Activated naive CD4-positive, alpha-beta T cell treated with anti-CD3 and anti-CD28 coated beads for 36 hours (primary cell): ENCODE data around the gene DTWD2. TPM values are rescaled to one million over a fixed set of nuclear protein-coding genes. Genes with fewer than 3 reads are reported as not detected.
"Not testable (repeated sequence)": the region's sequence is repeated elsewhere in the genome, so short reads cannot be mapped to it uniquely, and the experiment has no call there.

ENCODE experiments used
- CTCF ChIA-PET: fragments of 350-600 bp; sonication (Branson Sonifier 250); formaldehyde crosslinking; loops from one replicate; lab custom pipeline; 2021; ENCODE audit warnings: antibody characterized with exemption; lab: Charles Lee
- DNase-seq: peaks from one replicate; pipeline ENCODE4 v3.0.0-alpha.2; 2020
- H3K27ac Mint-ChIP-seq: one replicate; pipeline ENCODE4 v1.8.0; 2021; ENCODE audit warnings: mild to moderate bottlenecking, mixed read lengths
- H3K27me3 Mint-ChIP-seq: one replicate; pipeline ENCODE4 v1.8.0; 2021; ENCODE audit warnings: low read depth, mixed read lengths
- H3K36me3 Mint-ChIP-seq: one replicate; pipeline ENCODE4 v1.8.0; 2021; ENCODE audit warnings: low read depth, mixed read lengths
- H3K4me1 Mint-ChIP-seq: one replicate; pipeline ENCODE4 v1.8.0; 2021; ENCODE audit warnings: low read depth, mixed read lengths
- H3K4me3 Mint-ChIP-seq: one replicate; pipeline ENCODE4 v1.8.0; 2021; ENCODE audit warnings: mild to moderate bottlenecking, moderate library complexity, mixed read lengths
- H3K9me3 Mint-ChIP-seq: one replicate; pipeline ENCODE4 v1.8.0; 2021; ENCODE audit warnings: mixed read lengths
- intact Hi-C: fragments of 100-400 bp; cut with micrococcal nuclease; formaldehyde crosslinking; loops from one replicate; pipeline ENCODE4 v1.15.1; 2023
- total RNA-seq, 2 experiments: library from RNA; stranded (reverse); gene quantifications; one replicate each; pipeline ENCODE4 v1.2.3, GENCODE V29; 2021

Gene DTWD2
- total RNA-seq, 2 experiments from 2014 or later = 4.0 to 5.5 TPM

DNA sequence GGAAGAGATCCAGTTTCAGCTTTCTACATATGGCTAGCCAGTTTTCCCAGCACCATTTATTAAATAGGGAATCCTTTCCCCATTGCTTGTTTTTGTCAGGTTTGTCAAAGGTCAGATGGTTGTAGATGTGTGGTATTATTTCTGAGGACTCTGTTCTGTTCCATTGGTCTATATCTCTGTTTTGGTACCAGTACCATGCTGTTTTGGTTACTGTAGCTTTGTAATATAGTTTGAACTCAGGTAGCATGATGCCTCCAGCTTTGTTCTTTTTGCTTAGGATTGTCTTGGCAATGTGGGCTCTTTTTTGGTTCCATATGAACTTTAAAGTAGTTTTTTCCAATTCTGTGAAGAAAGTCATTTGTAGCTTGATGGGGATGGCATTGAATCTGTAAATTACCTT lies 4.8 kb upstream of the DTWD2 start:
- H3K27ac Mint-ChIP-seq, H3K4me1 Mint-ChIP-seq, H3K4me3 Mint-ChIP-seq: not testable (repeated sequence)

DNA sequence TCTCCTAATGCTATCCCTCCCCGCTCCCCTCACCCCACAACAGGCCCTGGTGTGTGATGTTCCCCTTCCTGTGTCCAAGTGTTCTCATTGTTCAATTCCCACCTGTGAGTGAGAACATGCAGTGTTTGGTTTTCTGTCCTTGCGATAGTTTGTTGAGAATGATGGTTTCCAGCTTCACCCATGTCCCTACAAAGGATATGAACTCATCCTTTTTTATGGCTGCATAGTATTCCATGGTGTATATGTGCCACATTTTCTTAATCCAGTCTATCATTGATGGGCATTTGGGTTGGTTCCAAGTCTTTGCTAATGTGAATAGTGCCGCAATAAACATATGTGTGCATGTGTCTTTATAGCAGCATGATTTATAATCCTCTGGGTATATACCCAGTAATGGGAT lies 3.7 kb upstream of the DTWD2 start:
- H3K36me3 Mint-ChIP-seq, H3K27me3 Mint-ChIP-seq, H3K4me3 Mint-ChIP-seq, H3K27ac Mint-ChIP-seq, intact Hi-C loops, H3K4me1 Mint-ChIP-seq, DNase-seq: not testable (repeated sequence)
- CTCF ChIA-PET = interaction anchor here (0.7 kb wide), 1 partner anchor 433 kb away, joined by 3 read pairs; no protein-coding TSS in a partner anchor
- peaks cover 24% of the 10 kb centered on the region for H3K9me3 Mint-ChIP-seq

More for the DNA sequence above, 4.8 kb upstream of the DTWD2 start:
- intact Hi-C loops, H3K36me3 Mint-ChIP-seq, CTCF ChIA-PET, H3K27me3 Mint-ChIP-seq, DNase-seq: not testable (repeated sequence)
- H3K9me3 Mint-ChIP-seq = peaks cover 28% of the 10 kb centered on the region

DNA sequence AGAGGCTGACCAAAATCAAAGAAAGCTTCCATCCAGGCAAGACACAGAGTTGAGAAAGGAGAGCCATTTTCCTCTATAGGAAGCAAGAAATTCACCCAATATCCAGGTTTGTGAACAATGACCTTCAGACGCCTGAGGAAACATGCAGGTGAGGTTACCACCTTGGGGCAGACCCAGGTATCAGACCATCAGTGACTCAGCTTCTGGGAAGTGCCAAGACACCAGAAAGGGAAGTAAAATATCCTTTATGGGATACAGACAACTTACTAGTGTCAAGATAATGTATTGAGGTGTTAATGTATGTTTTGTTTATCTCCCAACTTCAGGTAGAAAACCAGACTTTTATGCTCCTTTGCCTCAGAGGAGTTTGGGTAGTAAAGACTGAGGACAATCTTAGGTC lies 2.2 kb upstream of the DTWD2 start:
- H3K9me3 Mint-ChIP-seq = peaks cover 13% of the 10 kb centered on the region
- no peaks in the 10 kb centered on the region for H3K36me3 Mint-ChIP-seq
- intact Hi-C loops = no loop called here
- DNase-seq = no peak
- CTCF ChIA-PET = interaction anchor here (4.1 kb wide), 1 partner anchor 420 kb away, joined by 83 read pairs; no protein-coding TSS in a partner anchor
- no peak overlapping the region for H3K4me3 Mint-ChIP-seq
- H3K27me3 Mint-ChIP-seq = peaks cover 2% of the 10 kb centered on the region
- peaks cover 17% of the 10 kb centered on the region for H3K4me1 Mint-ChIP-seq
- no peak overlapping the region for H3K27ac Mint-ChIP-seq

DNA sequence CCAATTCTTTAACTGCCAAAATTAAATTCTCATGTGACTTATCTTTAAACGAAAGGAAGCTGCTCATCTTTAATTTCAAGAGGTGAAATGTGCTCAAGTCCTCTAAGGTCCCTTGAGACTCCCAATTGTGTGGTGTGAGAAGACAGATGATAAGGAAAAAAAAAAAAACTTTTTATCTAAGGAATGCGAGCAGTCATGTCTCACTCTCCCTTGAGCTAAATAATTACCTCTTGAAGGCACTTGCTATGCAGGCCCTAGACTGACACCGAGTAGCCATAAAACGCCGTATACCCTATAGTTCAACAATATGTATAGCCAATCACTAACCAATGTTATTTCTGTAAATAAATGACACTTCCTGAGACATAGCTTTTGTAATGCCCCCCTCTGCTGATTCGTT lies 1.5 kb upstream of the DTWD2 start:
- DNase-seq = no peak
- H3K4me3 Mint-ChIP-seq = no peak overlapping the region
- H3K36me3 Mint-ChIP-seq = no peaks in the 10 kb centered on the region
- CTCF ChIA-PET = interaction anchor here (0.7 to 4.1 kb wide), 4 partner anchors 34 to 445 kb away, joined by 3 to 83 read pairs (median 12); no protein-coding TSS in a partner anchor
- no peak overlapping the region for H3K27ac Mint-ChIP-seq
- H3K4me1 Mint-ChIP-seq = peaks cover 17% of the 10 kb centered on the region
- H3K9me3 Mint-ChIP-seq = peaks cover 6% of the 10 kb centered on the region
- intact Hi-C loops = loop anchor here (2.0 to 5.0 kb wide), 2 partner anchors 367 to 1469 kb away; partner anchors contain the start of gene TNFAIP8
- H3K27me3 Mint-ChIP-seq = no peaks in the 10 kb centered on the region

DNA sequence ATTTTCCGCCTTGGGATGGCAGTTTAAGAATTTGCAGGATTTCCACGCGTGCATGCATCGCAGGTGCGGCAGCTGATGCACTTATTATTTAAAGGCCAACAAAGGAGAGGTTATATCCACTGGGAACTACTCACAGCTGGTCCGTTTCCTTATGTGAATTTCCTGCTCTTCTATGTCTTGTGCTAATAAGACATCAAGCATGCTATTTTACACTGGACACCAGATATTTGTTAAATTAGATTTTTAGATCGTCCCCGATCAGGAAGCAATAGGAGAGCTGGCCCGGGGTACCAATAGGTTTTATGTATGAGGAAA lies 476 bp upstream of the DTWD2 start:
- Mint-ChIP-seq H3K27me3 (no peaks in the 10 kb centered on the region), H3K4me3 (peak overlapping the region; percentile 76), H3K9me3 (peaks cover 6% of the 10 kb centered on the region), H3K4me1 (peaks cover 19% of the 10 kb centered on the region), H3K27ac (peak overlapping the region; percentile 63), H3K36me3 (no peaks in the 10 kb centered on the region)
- CTCF ChIA-PET = interaction anchor here (0.6 to 4.1 kb wide), 26 partner anchors 8 to 465 kb away, joined by 3 to 83 read pairs (median 4); partner anchors contain the start of genes DMXL1 and HSD17B4
- intact Hi-C loops = loop anchor here (1.0 to 5.0 kb wide), 14 partner anchors 33 to 1470 kb away; partner anchors contain the start of genes HSD17B4 and TNFAIP8
- DNase-seq = no peak

DNA sequence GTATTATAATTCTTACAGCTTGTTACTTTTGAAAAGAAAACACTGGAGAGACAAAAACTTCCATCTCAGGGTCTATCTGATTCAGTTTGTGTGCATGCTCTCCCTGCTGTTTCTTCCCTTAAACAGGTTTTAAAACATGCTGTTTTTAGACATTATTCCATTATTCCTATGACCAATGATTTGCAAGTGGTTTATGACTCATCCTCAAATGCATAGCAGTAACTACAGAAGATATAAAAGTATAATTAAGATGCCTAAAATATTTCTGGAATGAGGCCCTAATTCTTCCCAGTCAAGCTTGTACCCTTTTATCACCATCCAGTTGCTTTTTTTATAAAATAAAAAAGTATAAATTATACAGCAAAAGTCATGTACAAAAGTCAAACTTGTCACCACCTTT lies 3.7 kb downstream of the DTWD2 start:
- H3K36me3 Mint-ChIP-seq = peaks cover 5% of the 10 kb centered on the region
- H3K9me3 Mint-ChIP-seq = no peaks in the 10 kb centered on the region
- H3K27ac Mint-ChIP-seq = no peak overlapping the region
- H3K4me1 Mint-ChIP-seq = peaks cover 22% of the 10 kb centered on the region
- no peak for DNase-seq
- CTCF ChIA-PET = interaction anchor here (1.6 kb wide), 1 partner anchor 283 kb away, joined by 3 read pairs; no protein-coding TSS in a partner anchor
- H3K27me3 Mint-ChIP-seq = no peaks in the 10 kb centered on the region
- intact Hi-C loops = loop anchor here (5.0 kb wide), 1 partner anchor 373 kb away; the partner anchor contains the start of gene TNFAIP8
- H3K4me3 Mint-ChIP-seq = no peak overlapping the region

DNA sequence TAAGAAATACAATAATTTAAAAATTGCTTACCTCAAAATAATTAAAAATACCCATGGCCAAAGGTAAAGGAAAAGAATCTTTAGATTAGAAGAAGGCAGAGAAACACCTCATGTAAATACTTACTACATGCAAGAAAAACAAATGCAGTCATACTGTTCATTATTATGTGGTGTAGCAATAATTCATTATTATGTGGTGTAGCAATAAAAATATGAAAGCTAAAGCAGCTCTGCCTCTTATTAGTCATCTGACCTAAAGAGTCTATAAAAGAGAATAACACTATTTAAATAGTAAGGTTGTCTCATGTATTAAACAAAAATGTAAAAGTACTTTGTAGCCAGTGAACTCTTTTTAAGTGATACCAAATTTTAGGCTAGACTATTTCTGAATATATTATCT lies 6.6 kb downstream of the DTWD2 start:
- Mint-ChIP-seq H3K27me3 (no peaks in the 10 kb centered on the region), H3K9me3 (no peaks in the 10 kb centered on the region), H3K4me3 (no peak overlapping the region), H3K27ac (no peak overlapping the region), H3K36me3 (peaks cover 13% of the 10 kb centered on the region), H3K4me1 (peaks cover 11% of the 10 kb centered on the region)
- CTCF ChIA-PET = no interaction called here
- DNase-seq = no peak
- intact Hi-C loops = no loop called here

DNA sequence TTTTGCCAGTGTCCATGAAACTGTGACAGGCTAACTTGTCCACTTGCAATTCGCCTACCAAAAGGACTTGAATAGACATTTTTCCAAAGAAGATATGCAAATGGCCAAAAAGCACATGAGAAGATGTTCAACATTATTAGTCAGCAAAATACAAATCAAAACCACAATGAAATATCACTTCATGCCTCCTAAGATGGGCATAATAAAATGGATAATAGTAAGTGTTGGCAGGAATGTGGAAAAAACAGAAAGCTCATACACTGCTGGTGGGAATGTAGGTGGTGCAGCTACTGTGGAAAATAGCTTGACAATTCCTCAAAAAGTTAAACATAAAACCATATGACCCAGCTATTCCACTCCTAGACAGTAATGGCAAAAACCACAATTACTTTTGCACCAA lies 7.9 kb downstream of the DTWD2 start:
- no peak overlapping the region for H3K27ac Mint-ChIP-seq
- intact Hi-C loops = no loop called here
- H3K9me3 Mint-ChIP-seq = peaks cover 8% of the 10 kb centered on the region
- no peaks in the 10 kb centered on the region for H3K27me3 Mint-ChIP-seq
- H3K4me1 Mint-ChIP-seq = peaks cover 5% of the 10 kb centered on the region
- no peak overlapping the region for H3K4me3 Mint-ChIP-seq
- peaks cover 21% of the 10 kb centered on the region for H3K36me3 Mint-ChIP-seq
- no peak for DNase-seq
- CTCF ChIA-PET = no interaction called here

DNA sequence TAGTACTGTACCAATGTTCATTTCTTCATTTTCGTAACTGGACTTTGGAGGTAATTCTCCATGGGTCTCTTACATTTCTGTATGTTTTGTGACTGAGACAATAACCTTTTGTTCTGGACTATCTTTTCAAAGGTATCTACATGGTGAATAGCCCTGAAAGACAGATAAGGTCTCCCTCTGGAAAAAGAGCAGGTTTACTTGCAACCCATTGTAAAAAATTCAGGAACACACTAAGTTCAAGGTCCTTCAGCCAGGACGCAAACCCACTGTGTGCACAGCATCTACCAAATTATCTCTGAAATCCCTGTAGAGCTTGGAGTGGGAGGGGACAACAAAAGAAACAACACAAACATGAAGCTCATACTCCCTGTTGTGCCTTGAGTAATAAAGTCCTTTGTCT lies 8.3 kb downstream of the DTWD2 start:
- Mint-ChIP-seq H3K4me3 (no peak overlapping the region), H3K27me3 (no peaks in the 10 kb centered on the region), H3K9me3 (peaks cover 10% of the 10 kb centered on the region), H3K4me1 (peaks cover 5% of the 10 kb centered on the region), H3K27ac (no peak overlapping the region), H3K36me3 (peaks cover 21% of the 10 kb centered on the region)
- CTCF ChIA-PET = no interaction called here
- no peak for DNase-seq
- intact Hi-C loops = no loop called here

DNA sequence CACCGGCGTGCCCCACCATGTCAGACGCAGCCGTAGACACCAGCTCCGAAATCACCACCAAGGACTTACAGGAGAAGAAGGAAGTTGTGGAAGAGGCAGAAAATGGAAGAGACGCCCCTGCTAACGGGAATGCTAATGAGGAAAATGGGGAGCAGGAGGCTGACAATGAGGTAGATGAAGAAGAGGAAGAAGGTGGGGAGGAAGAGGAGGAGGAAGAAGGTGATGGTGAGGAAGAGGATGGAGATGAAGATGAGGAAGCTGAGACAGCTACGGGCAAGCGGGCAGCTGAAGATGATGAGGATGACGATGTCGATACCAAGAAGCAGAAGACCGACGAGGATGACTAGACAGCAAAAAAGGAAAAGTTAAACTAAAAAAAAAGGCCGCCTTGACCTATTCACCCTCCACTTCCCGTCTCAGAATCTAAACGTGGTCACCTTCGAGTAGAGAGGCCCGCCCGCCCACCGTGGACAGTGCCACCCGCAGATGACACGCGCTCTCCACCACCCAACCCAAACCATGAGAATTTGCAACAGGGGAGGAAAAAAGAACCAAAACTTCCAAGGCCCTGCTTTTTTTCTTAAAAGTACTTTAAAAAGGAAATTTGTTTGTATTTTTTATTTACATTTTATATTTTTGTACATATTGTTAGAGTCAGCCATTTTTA lies 14.4 kb downstream of the DTWD2 start:
- intact Hi-C loops, H3K27ac Mint-ChIP-seq, DNase-seq, H3K4me3 Mint-ChIP-seq, H3K27me3 Mint-ChIP-seq, H3K4me1 Mint-ChIP-seq, CTCF ChIA-PET: not testable (repeated sequence)
- peaks cover 19% of the 10 kb centered on the region for H3K9me3 Mint-ChIP-seq
- peaks cover 26% of the 10 kb centered on the region for H3K36me3 Mint-ChIP-seq

DNA sequence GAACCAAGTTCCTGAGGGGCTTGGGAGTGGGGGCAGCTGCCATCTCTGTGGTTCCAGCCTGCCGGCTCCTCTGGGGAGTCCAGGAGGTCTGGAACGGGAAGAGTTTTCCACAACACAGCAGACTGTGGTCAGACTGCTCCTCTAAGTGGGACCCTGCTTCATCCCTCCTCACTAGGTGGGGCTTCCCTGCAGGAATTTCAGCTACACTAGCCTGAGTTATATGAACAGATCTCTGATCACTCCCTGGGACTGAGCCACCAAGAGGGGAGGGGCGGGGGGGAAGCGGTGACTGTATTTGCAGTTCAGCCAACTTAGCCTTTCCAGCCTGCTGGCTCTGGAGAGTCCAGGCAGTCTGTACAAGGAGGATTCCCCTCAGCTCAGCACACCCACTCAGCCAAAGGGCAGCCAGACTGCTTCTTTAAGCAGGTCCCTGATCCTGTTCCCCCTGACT lies 19.4 kb downstream of the DTWD2 start:
- intact Hi-C loops = no loop called here

DNA sequence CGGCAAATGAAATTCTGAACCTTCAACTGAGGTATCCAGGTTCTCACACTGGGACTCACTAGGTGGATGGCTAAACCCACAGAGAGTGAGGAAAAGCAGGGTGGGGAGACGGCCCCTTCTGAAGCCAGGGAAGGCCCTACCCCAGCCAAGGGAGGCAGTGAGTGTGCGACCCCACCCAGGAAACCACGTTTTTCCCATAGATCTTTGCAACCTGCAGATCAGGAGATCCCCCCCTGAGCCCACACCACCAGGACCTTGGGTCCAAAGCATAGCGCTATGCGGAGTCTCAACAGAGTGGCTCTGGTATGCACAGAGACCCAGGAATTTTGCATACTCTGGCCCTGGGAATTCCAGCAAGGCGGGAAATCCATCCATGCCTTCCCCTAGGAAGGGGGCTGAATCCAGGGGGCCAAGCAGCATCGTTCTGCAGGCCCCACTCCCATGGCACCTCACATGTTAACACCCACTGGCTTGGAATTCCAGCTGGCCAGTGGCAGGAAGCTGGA lies 19.9 kb downstream of the DTWD2 start:
- DNase-seq = no peak
- H3K9me3 Mint-ChIP-seq = peaks cover 7% of the 10 kb centered on the region
- H3K4me3 Mint-ChIP-seq = no peak overlapping the region
- intact Hi-C loops = no loop called here
- no peak overlapping the region for H3K27ac Mint-ChIP-seq
- CTCF ChIA-PET = no interaction called here
- peaks cover 6% of the 10 kb centered on the region for H3K4me1 Mint-ChIP-seq
- no peaks in the 10 kb centered on the region for H3K27me3 Mint-ChIP-seq
- H3K36me3 Mint-ChIP-seq = peaks cover 11% of the 10 kb centered on the region

More for the DNA sequence above, 19.4 kb downstream of the DTWD2 start:
- CTCF ChIA-PET = no interaction called here
- Mint-ChIP-seq H3K27me3 (no peaks in the 10 kb centered on the region), H3K36me3 (peaks cover 14% of the 10 kb centered on the region), H3K4me1 (peaks cover 6% of the 10 kb centered on the region), H3K4me3 (no peak overlapping the region), H3K27ac (no peak overlapping the region), H3K9me3 (peaks cover 10% of the 10 kb centered on the region)
- DNase-seq = no peak

DNA sequence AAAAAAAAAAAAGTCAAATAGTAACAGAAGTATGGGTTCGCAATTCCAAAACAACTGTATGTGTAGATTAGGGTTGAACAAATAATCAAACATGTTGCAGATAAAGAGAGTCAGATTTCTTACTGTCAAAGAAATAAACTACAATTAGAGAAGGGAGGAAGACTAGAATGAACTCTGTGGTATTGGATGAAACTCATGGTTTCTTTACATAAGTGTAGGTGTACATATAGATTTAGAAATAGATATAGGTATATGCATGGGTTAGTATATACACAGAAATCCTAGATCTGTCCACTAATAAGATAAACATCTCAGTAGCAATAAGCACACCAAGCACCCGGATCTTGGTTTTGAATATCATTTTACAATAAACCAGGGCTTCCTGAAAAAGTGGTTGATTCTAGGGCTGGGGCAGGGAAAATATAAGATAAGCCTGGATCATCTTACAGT lies 21.3 kb downstream of the DTWD2 start:
- peaks cover 11% of the 10 kb centered on the region for H3K36me3 Mint-ChIP-seq
- intact Hi-C loops = no loop called here
- H3K9me3 Mint-ChIP-seq = peaks cover 3% of the 10 kb centered on the region
- H3K27ac Mint-ChIP-seq = no peak overlapping the region
- CTCF ChIA-PET = no interaction called here
- H3K27me3 Mint-ChIP-seq = no peaks in the 10 kb centered on the region
- no peak for DNase-seq
- peaks cover 6% of the 10 kb centered on the region for H3K4me1 Mint-ChIP-seq
- no peak overlapping the region for H3K4me3 Mint-ChIP-seq
